ENCODE results near the gene CEP63. TPM values are rescaled to one million over a fixed set of nuclear protein-coding genes. Genes with fewer than 3 reads are reported as not detected.

Gene CEP63
- total and polyA plus RNA-seq, 2 of the 8 experiments (the other 6 are each of a cell fraction or from before 2014, with no cell fraction given), result 5.3 to 18.2 TPM

DNA sequence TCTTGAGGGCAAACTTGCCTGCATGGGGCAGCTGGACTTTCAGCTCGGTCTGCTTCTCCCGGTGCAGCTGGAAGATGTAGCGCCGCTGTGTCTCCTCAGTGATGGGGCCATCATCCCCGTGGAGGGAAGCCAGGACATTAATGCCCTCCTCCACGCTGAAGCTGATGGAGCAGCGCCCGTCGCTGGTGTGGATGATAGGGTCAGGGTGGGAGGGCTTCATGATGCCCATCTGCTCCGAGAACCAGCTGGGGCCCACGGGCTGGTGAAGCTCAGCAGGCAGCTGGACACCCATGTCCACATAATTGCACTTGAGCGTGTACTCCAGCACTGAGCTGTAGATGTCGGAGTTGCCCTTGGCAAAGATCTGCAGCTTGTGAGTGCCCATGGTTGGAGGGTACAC, 118.1 kb downstream of the CEP63 start:
- no peak overlapping the region for H3K4ac ChIP-seq (replicated peaks; ENCODE audit: insufficient read length, low read depth, low read length)
- H4K91ac ChIP-seq (replicated peaks; ENCODE audit: insufficient read length, low read length), result no peak overlapping the region
- peaks cover 0 to 3% of the 10 kb centered on the region in 2 experiments for H4K20me1 ChIP-seq (replicated peaks in 1 of 2; ENCODE audit: control insufficient read depth in 1 of 2, insufficient read depth in 2 of 2, low read length in 2 of 2)
- H2BK12ac ChIP-seq (ENCODE audit: low read depth, low read length), result no peak overlapping the region
- peaks cover 0 to 5% (median 2%) of the 10 kb centered on the region in 4 experiments; a peak in 2 of 7 replicates for H3K27me3 ChIP-seq (replicated peaks in 1 of 4; ENCODE audit: control insufficient read depth in 3 of 4, extremely low read depth in 1 of 4, insufficient read depth in 3 of 4, low read length in 3 of 4)
- no peaks in the 10 kb centered on the region for H3K23me2 ChIP-seq (ENCODE audit: low read depth, low read length)
- FAIRE-seq, result no peak
- no peak overlapping the region for H3K14ac ChIP-seq (ENCODE audit: insufficient read length)
- H3K4me3 ChIP-seq (ENCODE audit: extremely low read depth in 1 of 4, insufficient read depth in 2 of 4, low read depth in 3 of 4, low read length in 4 of 4), result no peak overlapping the region
- no peak for DNase-seq (ENCODE audit: low read depth in 1 of 2, low spot score in 2 of 2)
- no peak overlapping the region for H2BK120ac ChIP-seq (replicated peaks; ENCODE audit: low read depth, low read length)
- TF ChIP-seq RBBP5 (IDR thresholded peaks at IDR 0.05; ENCODE audit: borderline replicate concordance, low read depth, low read length) (no peak), SP4 (IDR thresholded peaks at IDR 0.05; ENCODE audit: low read length) (no peak), TCF12 (IDR thresholded peaks at IDR 0.05; ENCODE audit: low read depth, low read length) (no peak), TEAD4 (IDR thresholded peaks at IDR 0.05; ENCODE audit: low read depth, low read length) (no peak), CBX8 (IDR thresholded peaks at IDR 0.05; ENCODE audit: borderline replicate concordance, low read depth, low read length) (no peak), SP1 (IDR thresholded peaks at IDR 0.05; ENCODE audit: low read depth, low read length) (no peak), GABPA (IDR thresholded peaks at IDR 0.05; ENCODE audit: borderline replicate concordance, insufficient read depth, low read length) (no peak), BCL11A (IDR thresholded peaks at IDR 0.05; ENCODE audit: low read depth in 2 of 2, low read length in 2 of 2) (no peak)
- 93% methylated on average over 13 of the region's 13 CpGs; no CpG with 5 or more reads in 1 of the 2 experiments for WGBS, 2 experiments (ENCODE audit: extremely low coverage in 1 of 2, insufficient coverage in 1 of 2, insufficient read length in 1 of 2, insufficient replicate concordance in 2 of 2, low coverage in 1 of 2, low lambda C conversion rate in 2 of 2, missing lambda C conversion rate in 1 of 2)
- H4K8ac ChIP-seq (ENCODE audit: extremely low read depth, insufficient read depth, low read length), result no peak overlapping the region
- POLR2A ChIA-PET (ENCODE audit: partially characterized antibody), result no interaction called here
- H3K18ac ChIP-seq (ENCODE audit: extremely low read depth, low read length), result no peak overlapping the region
- no peak overlapping the region for H2BK20ac ChIP-seq (ENCODE audit: low read length)
- no peak overlapping the region for H3K9ac ChIP-seq (replicated peaks in 1 of 4; ENCODE audit: extremely low read depth in 1 of 4, low read depth in 3 of 4, low read length in 3 of 4)
- H2BK5ac ChIP-seq (ENCODE audit: low read depth, low read length), result no peak overlapping the region
- H3K56ac ChIP-seq (replicated peaks; ENCODE audit: insufficient read length, low read depth, low read length), result no peak overlapping the region
- no peak overlapping the region for H2BK15ac ChIP-seq (ENCODE audit: low read length)
- no peak overlapping the region for H3K27ac ChIP-seq (ENCODE audit: low read depth, low read length)
- H3K79me2 ChIP-seq (ENCODE audit: control insufficient read depth in 1 of 2, insufficient read depth in 2 of 2, low read length in 2 of 2), result no peaks in the 10 kb centered on the region
- no peak overlapping the region for H3K4me2 ChIP-seq (ENCODE audit: insufficient read depth in 1 of 2, low read depth in 2 of 2, low read length in 2 of 2)
- no peak overlapping the region for H2AFZ ChIP-seq (ENCODE audit: low read length)
- H3K79me1 ChIP-seq (ENCODE audit: low read depth, low read length), result no peaks in the 10 kb centered on the region
- H4K5ac ChIP-seq (ENCODE audit: insufficient read length, low read depth, low read length), result no peak overlapping the region
- H2AK5ac ChIP-seq (ENCODE audit: low read depth, low read length), result no peak overlapping the region
- no peaks in the 10 kb centered on the region for H3K9me3 ChIP-seq (ENCODE audit: insufficient read depth in 2 of 2, low read depth in 1 of 2, low read length in 1 of 2)
- CTCF ChIA-PET (ENCODE audit: partially characterized antibody), result interaction anchor here (0.8 to 13.3 kb wide), 13 partner anchors 12 to 191 kb away, joined by 3 to 197 read pairs (median 8); partner anchors contain the start of gene EPHB1
- H3K4me1 ChIP-seq (replicated peaks in 1 of 4; ENCODE audit: control insufficient read depth in 3 of 4, insufficient read depth in 4 of 4, low read length in 3 of 4), result peaks cover 0 to 10% (median 2%) of the 10 kb centered on the region in 4 experiments; a peak in 3 of 7 replicates
- H3K36me3 ChIP-seq (ENCODE audit: control insufficient read depth in 2 of 4, insufficient read depth in 4 of 4, low read length in 3 of 4), result no peaks in the 10 kb centered on the region
- no peak overlapping the region for H3K23ac ChIP-seq (ENCODE audit: insufficient read length)

All from H1 (cell line).